Hematopoietic multipotent progenitor cell treated with erythropoietin and hydrocortisone succinate and interleukin-3 and kit ligand, for 15 days (in vitro differentiated cells): ENCODE data around the gene IGSF6.
"Not testable (repeated sequence)": the region's sequence is repeated elsewhere in the genome, so short reads cannot be mapped to it uniquely, and the experiment has no call there.

Source experiments
- DNase-seq: peaks from one replicate; pipeline ENCODE4 v3.0.0-alpha.2; 2015; ENCODE audit warnings: low spot score

Gene IGSF6

DNA sequence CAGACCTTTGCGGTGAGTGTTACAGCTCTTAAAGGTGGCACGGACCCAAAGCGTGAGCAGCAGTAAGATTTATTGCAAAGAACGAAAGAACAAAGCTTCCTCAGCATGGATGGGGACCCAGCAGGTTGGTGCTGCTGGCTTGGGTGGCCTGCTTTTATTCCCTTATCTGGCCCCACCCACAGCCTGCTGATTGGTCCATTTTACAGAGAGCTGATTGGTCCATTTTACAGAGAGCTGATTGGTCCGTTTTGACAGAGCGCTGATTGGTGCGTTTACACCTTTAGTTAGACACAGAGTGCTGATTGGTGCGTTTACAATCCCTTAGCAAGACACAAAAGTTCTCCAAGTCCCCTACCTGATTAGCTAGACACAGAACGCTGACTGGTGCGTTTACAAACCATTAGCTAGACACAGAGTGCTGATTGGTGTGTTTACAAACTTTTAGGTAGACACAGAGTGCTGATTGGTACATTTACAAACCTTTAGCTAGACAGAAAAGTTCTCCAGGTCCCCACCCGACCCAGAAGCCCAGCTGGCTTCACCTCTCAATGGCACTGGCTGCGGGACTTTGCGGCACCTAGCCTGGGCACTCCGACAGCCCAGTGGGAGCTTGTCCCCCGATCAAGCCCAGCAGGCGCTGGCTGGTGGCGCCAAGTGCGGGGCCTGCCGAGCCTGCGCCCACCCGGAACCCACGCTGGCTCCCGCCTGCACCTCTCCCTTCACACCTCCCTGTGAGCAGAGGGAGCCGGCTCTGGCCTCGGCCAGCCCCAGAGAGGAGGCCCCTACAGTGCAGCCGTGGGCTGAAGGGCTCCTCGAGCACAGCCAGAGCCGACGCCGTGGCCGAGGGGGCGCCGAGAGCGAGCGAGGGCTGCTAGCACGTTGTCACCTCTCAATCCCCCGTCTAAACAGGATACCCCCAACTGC, 22.5 kb downstream of the IGSF6 start:
- DNase-seq, result not testable (repeated sequence)

DNA sequence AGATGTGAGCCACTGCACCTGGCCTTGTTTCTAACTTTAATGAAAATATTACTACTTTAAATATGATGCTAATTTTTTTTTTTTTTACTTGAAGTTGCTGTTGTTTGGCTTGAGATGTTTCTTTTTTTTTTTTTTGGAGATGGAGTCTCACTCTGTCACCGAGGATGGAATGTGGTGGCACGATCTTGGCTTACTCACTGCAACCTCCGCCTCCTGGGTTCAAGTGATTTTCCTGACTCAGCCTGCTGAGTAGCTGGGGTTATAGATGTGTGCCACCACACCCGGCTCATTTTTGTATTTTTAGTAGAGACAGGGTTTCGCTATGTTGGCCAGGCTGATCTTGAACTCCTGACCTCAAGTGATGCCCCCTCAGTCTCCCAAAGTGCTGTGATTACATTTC, 23.6 kb downstream of the IGSF6 start:
- DNase-seq, result no peak

GRCh38 chr16:21628121-21628726, 24.2 kb downstream of the IGSF6 start:
- DNase-seq, result no peak

DNA sequence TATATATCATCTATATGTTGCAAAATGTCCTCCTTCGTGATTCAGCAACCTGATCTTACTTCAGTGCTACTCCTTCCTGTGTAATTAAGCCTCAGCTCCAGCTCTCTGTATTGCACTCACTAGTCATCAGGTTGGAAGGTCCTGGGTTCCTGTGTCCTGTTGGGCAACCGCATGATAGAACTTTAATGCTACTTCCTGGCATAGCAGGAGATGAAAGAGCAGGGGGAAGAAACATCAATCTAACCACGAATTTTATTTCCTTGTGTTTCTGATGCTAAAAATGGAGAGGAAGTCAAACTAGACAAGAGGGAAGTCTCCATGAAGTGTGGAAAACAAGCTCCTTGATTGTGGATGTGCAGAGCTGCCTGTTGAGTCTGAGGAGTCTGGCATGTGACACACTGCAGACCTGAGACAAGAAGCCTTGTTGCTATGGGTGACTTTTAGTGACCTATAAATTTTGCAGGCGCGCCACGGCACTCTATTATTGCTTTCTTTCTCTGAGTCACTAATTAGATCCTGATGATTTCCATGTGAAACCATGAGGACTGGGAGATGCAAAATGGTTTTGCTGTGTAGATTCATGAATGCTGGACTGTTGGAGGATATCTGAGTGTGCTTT, 25.6 kb downstream of the IGSF6 start:
- DNase-seq, result no peak

- DNase-seq, result no peak
These were observed 27.4 kb downstream of the IGSF6 start for GRCh38 chr16:21625026-21625425.

DNA sequence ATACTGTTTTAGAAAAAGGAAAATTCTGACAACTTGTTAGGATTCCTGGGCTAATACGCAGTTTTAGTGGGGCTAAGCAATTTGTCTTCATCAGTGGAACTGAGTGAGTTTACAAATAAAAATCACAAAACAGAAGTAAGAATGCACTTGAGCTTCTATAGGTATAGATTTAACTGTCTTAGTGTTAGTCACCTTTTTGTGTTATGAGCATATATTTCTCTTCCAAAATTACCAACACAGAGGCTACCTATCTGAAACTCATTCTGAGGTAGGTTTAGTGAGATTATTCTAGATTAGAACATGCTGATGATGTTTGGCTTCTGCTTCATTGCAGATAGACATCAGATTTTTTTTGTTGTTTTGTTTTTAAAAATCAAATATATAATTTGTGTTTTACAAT, 29.9 kb downstream of the IGSF6 start:
- no peak for DNase-seq

DNA sequence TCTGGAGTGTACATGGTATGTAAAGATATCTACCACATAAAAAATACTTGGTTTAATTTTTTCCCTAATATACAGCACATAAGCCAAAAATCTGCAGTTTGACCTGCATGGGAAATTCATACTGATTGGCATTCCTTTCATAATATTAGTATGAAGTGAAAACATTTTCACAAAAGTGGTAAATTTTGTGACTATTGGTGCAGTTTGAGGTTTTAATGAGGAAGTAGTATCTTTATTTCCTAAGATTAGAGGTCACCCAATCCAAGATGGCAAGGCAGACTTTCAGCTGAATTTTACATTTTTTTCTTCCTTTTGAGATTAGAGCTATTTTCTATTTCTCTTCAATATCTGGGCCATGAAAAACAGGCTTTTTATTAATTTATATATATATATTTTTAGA, 31.8 kb downstream of the IGSF6 start:
- DNase-seq, result no peak

DNA sequence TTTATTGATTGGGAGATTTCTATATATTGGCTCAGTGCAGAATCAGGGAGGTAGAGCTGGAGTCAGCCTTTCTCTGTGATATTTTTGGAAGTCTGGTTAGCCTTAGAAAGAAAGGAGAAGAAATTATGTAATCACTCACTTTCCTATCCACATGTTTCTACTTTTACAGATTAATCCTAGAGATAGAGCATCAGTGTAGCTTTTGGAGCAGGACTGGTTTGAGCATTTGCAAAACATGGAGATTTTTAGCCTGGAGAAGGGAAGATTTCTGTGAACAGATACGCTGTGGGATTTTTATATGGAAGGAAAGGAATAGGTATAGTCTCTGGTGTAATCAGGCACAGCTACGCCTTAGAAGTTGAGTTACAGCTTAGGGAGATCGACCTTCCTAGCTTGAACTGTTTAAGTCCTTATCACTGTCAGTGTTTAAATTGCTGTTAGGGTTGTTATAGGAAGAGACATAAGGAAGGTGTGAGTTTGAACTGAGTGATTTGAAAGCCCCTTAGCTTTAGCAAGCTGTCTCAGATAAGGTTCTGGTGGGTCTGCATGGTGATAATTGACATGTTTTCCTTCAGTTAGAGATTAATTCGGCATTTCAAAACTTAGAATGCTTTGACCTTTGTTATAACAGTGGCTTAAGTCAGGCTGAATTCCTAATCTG, 32.5 kb downstream of the IGSF6 start:
- no peak for DNase-seq

- DNase-seq, result no peak
These were observed 34.1 kb downstream of the IGSF6 start for GRCh38 chr16:21618281-21618680.

DNA sequence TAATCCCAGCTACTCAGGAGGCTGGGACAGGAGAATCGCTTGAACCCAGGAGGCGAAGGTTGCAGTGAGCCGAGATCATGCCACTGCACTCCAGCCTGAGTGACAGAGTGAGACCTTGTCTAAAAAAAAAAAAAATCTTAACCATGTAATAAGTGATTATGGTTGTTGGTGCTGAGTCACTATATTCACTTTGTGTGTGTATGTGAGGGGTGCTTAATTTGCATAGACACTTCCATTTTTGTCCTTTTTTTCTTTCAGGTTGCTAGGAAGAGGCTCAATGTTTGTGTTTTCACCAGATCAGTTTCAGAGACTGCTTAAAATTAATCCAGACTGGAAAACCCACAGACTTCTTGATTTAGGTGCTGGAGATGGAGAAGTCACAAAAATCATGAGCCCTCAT, 34.8 kb downstream of the IGSF6 start:
- no peak for DNase-seq

- no peak for DNase-seq
These were observed 37.5 kb downstream of the IGSF6 start for GRCh38 chr16:21614896-21615295.

- no peak for DNase-seq
These were observed 38.6 kb downstream of the IGSF6 start for GRCh38 chr16:21613781-21614180.

GRCh38 chr16:21613361-21613760, 39.0 kb downstream of the IGSF6 start:
- no peak for DNase-seq

- DNase-seq, result peak; percentile 92
These were observed 40.6 kb downstream of the IGSF6 start for GRCh38 chr16:21611556-21612384.

- peak; percentile 52 for DNase-seq
These were observed 41.2 kb downstream of the IGSF6 start for GRCh38 chr16:21611198-21611555.

- DNase-seq, result no peak
These were observed 41.6 kb downstream of the IGSF6 start for GRCh38 chr16:21610766-21611165.

DNA sequence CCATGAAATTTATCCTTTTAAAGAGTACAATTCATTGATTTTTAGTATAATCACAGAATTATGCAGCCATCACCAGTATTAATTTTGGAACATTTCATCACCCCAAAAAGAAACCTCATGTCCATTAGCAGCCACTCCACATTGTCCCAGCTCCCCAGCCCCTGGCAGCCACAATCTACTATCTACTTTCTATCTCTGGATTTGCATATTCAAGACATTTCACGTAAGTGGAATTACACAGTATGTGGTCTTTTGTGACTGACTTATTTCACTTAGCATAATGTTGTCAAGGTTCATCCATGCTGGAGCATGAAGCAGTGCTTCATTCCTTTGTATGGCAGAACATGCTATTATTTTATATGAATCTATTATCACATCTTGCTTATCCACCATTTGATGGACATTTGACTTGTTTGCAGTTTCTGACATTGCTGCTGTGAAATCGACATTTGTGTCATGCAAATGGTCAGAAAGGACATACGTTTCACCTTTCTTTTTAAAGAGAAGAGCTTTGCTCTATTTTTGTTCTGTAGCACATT, 42.3 kb downstream of the IGSF6 start:
- DNase-seq, result no peak

DNA sequence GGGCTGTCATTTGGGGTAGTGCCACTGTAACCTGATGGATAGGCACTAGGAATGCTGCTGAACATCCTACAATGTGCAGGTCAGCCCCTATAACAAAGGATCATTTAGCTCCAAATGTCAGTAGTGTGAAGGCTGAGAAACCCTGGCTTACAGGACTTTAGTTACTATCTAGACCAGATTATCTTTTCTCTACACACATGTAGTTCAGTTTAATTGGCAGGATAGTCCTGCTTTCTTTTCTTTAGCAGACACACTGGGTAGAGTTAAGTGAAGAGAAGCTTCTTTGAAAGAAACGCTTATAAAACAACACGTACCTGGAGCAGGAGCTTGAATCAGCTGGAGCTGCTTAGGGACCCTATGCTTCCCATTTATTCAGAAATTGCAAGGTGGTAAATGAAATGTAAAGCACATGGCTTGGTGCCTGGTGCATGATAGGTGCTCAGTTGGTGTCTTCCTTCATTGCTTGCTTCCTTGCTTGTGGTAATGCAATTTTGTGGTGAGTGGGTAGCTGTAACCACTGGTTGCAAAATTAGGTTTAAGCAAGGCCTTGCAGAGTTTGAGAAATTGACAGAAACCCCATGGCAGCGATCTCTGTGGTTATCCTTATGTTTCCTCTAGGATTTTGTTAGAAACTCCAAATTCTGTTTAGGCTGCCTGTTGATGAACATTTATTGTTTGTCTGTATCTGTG, 43.6 kb downstream of the IGSF6 start:
- DNase-seq, result peak; percentile 42

- DNase-seq, result not testable (repeated sequence)
These were observed 46.6 kb downstream of the IGSF6 start for GRCh38 chr16:21605848-21606247.

DNA sequence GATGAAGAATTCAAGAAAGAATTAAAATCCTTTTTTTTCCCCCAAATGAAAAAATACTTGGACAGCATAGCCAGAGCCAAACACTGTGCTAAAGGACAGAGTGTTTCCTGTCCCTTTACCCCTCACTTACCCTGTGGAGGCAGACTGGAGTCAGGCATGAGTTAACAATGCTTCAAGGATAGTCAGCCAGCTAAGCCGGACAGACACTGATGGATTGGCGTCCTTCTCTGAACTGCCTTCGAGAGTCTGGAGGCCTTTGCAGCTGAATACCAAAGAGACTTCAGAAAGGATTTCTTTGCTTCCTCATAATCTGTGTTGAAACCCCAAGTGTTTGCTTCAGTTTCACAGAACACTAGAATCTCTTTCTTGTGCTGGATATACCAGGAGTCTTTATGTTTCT, 48.5 kb downstream of the IGSF6 start:
- DNase-seq, result no peak

DNA sequence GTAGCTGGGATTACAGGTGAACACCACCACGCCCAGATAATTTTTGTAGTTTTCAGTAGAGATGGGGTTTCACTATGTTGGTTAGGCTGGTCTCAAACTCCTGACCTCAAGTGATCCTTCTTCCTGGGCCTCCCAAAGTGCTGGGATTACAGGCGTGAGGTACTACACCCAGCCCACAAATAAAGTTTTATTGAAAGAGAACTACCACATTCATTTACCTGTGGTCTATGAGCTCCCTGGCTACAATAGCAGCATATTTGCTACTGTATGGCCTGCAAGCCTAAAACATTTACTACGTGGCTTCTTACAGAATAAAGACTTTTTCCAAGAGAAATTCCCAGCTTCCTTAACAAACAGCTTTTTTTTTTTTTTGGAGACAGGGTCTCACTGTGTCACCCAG, 49.6 kb downstream of the IGSF6 start:
- no peak for DNase-seq
